Keratinocyte (primary cell): Measurements from ENCODE around the gene ARHGEF33. TPM values are rescaled to one million over a fixed set of nuclear protein-coding genes. Genes with fewer than 3 reads are reported as not detected.

Experiments used
- DNase-seq: peaks from one replicate; pipeline ENCODE4 v3.0.0-alpha.2; 2011; ENCODE audit warnings: low read depth, missing footprints, low spot score
- FAIRE-seq: peaks from 2 replicates; lab custom pipeline; 2011; peaks lifted over from hg19 to GRCh38; lab: Jason Lieb, UNC
- H2AFZ ChIP-seq: 2 replicates; pipeline ENCODE4 v1.6.0; 2012; ENCODE audit warnings: low read length, control low read depth, inconsistent platforms; ENCODE audit not compliant: control insufficient read depth
- H3K27ac ChIP-seq: 2 replicates; pipeline ENCODE4 v1.5.1; 2011; ENCODE audit warnings: low read length; ENCODE audit not compliant: control insufficient read depth, insufficient read depth
- H3K27me3 ChIP-seq: 3 replicates; pipeline ENCODE4 v1.6.0; 2011; ENCODE audit warnings: low read length; ENCODE audit not compliant: control insufficient read depth, insufficient read depth; ENCODE audit errors: extremely low read depth
- H3K36me3 ChIP-seq, 2 experiments: 2 replicates in 1 of 2; 3 replicates in 1 of 2; pipeline ENCODE4 v1.5.1; 2011; ENCODE audit warnings: low read length in 2 of 2, mild to moderate bottlenecking in 1 of 2; ENCODE audit not compliant: control insufficient read depth in 2 of 2, insufficient read depth in 2 of 2; ENCODE audit errors: extremely low read depth in 1 of 2
- H3K4me1 ChIP-seq: 3 replicates; pipeline ENCODE4 v1.5.1; 2011; ENCODE audit warnings: low read length; ENCODE audit not compliant: control insufficient read depth, insufficient read depth; ENCODE audit errors: extremely low read depth
- H3K4me2 ChIP-seq: 3 replicates; pipeline ENCODE4 v1.6.0; 2011; ENCODE audit warnings: low read depth, low read length; ENCODE audit not compliant: control insufficient read depth, insufficient read depth; ENCODE audit errors: extremely low read depth
- H3K4me3 ChIP-seq, 3 experiments: fragments of 200-600 bp in 1 of 3; sonication (generic) in 1 of 3; 2 replicates in 2 of 3; 3 replicates in 1 of 3; pipeline ENCODE4 v1.5.1; 2011 to 2016; ENCODE audit warnings: low read length in 3 of 3, mild to moderate bottlenecking in 3 of 3, control low read depth in 2 of 3, inconsistent platforms in 1 of 3, low read depth in 1 of 3, mixed read lengths in 1 of 3, mixed run types in 1 of 3, moderate library complexity in 1 of 3; ENCODE audit not compliant: control insufficient read depth in 2 of 3, insufficient read depth in 2 of 3; ENCODE audit errors: extremely low read depth in 1 of 3
- H3K79me2 ChIP-seq: 2 replicates; pipeline ENCODE4 v1.6.0; 2012; ENCODE audit warnings: low read length; ENCODE audit not compliant: control insufficient read depth, insufficient read depth
- H3K9ac ChIP-seq: 3 replicates; pipeline ENCODE4 v1.6.0; 2011; ENCODE audit warnings: low read length; ENCODE audit not compliant: control insufficient read depth, insufficient read depth; ENCODE audit errors: extremely low read depth
- H3K9me1 ChIP-seq: 3 replicates; pipeline ENCODE4 v1.6.0; 2011; ENCODE audit warnings: low read length; ENCODE audit not compliant: control insufficient read depth, insufficient read depth; ENCODE audit errors: extremely low read depth
- H3K9me3 ChIP-seq: 2 replicates; pipeline ENCODE4 v1.5.1; 2012; ENCODE audit warnings: low read depth, low read length; ENCODE audit not compliant: control insufficient read depth
- H4K20me1 ChIP-seq: 3 replicates; pipeline ENCODE4 v1.6.0; 2011; ENCODE audit warnings: low read length; ENCODE audit not compliant: control insufficient read depth, insufficient read depth; ENCODE audit errors: extremely low read depth
- CTCF ChIP-seq, 3 experiments: IDR thresholded peaks in 1 of 3; conservative IDR thresholded peaks in 1 of 3; optimal IDR thresholded peaks in 1 of 3; 2 replicates in 2 of 3; 3 replicates in 1 of 3; pipeline versions ENCODE3 to v1.5.1; 2011; ENCODE audit warnings: low read length in 3 of 3, mild to moderate bottlenecking in 3 of 3, moderate library complexity in 2 of 3, control low read depth in 1 of 3, inconsistent platforms in 1 of 3; ENCODE audit not compliant: insufficient read depth in 2 of 3; ENCODE audit errors: extremely low read depth in 1 of 3
- EZH2 ChIP-seq: IDR thresholded peaks from one replicate; pipeline ENCODE4 v1.6.1; 2012; ENCODE audit warnings: inconsistent platforms, mild to moderate bottlenecking, low read length, moderate library complexity
- dilution Hi-C: fragments of 300-500 bp; cut with MboI; formaldehyde crosslinking; loops from one replicate; pipeline ENCODE4 v1.7.0; 2020; ENCODE audit warnings: low sequenced_read_pairs; ENCODE audit not compliant: extremely low pct_ligation_motif_present
- polyA plus RNA-seq, 5 experiments: library from polyadenylated mRNA; depleted of rRNA in 3 of 5; stranded (reverse) in 3 of 5; stranded (forward) in 1 of 5; unstranded in 1 of 5; fragments of >200 nt; gene quantifications; 1 replicate in 1 of 5; 2 replicates in 3 of 5; 3 replicates in 1 of 5; pipeline versions ENCODE4 v1.2.1 to v1.2.3, GENCODE V29; 2011 to 2012; ENCODE audit warnings: missing spikeins in 2 of 5, low read depth in 1 of 5, low replicate concordance in 1 of 5

Gene ARHGEF33
- polyA plus RNA-seq, 1 donor (not counting 4 experiments of a cell fraction or from before 2014, with no cell fraction given) = 0.09 TPM

GRCh38 chr2:38975042-38975441, 85.4 kb downstream of the ARHGEF33 start:
- no peak overlapping the region for H3K9ac ChIP-seq
- no peak for TF ChIP-seq CTCF (optimal IDR thresholded peaks at IDR 0.05 in 1 of 3, IDR thresholded peaks at IDR 0.05 in 1 of 3, conservative IDR thresholded peaks at IDR 0.05 in 1 of 3; ENCODE audit: extremely low read depth in 1 of 3, insufficient read depth in 2 of 3, low read length in 3 of 3)
- H3K9me1 ChIP-seq = no peaks in the 10 kb centered on the region
- no peaks in the 10 kb centered on the region for H3K79me2 ChIP-seq
- no peak for DNase-seq
- H2AFZ ChIP-seq = no peak overlapping the region
- no peaks in the 10 kb centered on the region for H3K36me3 ChIP-seq
- H3K27me3 ChIP-seq = no peaks in the 10 kb centered on the region
- H3K4me1 ChIP-seq = no peaks in the 10 kb centered on the region
- H3K9me3 ChIP-seq = no peaks in the 10 kb centered on the region
- H4K20me1 ChIP-seq = no peaks in the 10 kb centered on the region
- dilution Hi-C loops = no loop called here
- no peak overlapping the region for H3K4me3 ChIP-seq
- no peak for FAIRE-seq
- H3K27ac ChIP-seq = no peak overlapping the region
- H3K4me2 ChIP-seq = no peak overlapping the region

- no peak overlapping the region for H3K9ac ChIP-seq
- no peaks in the 10 kb centered on the region for H4K20me1 ChIP-seq
- no peaks in the 10 kb centered on the region for H3K9me3 ChIP-seq
- TF ChIP-seq CTCF (optimal IDR thresholded peaks at IDR 0.05 in 1 of 3, IDR thresholded peaks at IDR 0.05 in 1 of 3, conservative IDR thresholded peaks at IDR 0.05 in 1 of 3; ENCODE audit: extremely low read depth in 1 of 3, insufficient read depth in 2 of 3, low read length in 3 of 3) (no peak), EZH2 (no peak)
- H3K27ac ChIP-seq = no peak overlapping the region
- no peaks in the 10 kb centered on the region for H3K79me2 ChIP-seq
- no peak for FAIRE-seq
- H3K4me2 ChIP-seq = no peak overlapping the region
- no peaks in the 10 kb centered on the region for H3K9me1 ChIP-seq
- no peaks in the 10 kb centered on the region for H3K27me3 ChIP-seq
- no peak overlapping the region for H3K4me3 ChIP-seq
- DNase-seq = no peak
- no peaks in the 10 kb centered on the region for H3K36me3 ChIP-seq
- H2AFZ ChIP-seq = no peak overlapping the region
- H3K4me1 ChIP-seq = no peaks in the 10 kb centered on the region
- dilution Hi-C loops = no loop called here
Observed at GRCh38 chr2:38977047-38977446, 87.4 kb downstream of the ARHGEF33 start.
